CD4-positive, alpha-beta memory T cell (primary cell): ENCODE measurements around the gene RINT1. TPM values are rescaled to one million over a fixed set of nuclear protein-coding genes. Genes with fewer than 3 reads are reported as not detected.
A peak's percentile ranks its signal among the peaks of the same experiment; 100 is the strongest.
"Not testable (repeated sequence)": the region's sequence is repeated elsewhere in the genome, so short reads cannot be mapped to it uniquely, and the experiment has no call there.

Experiments used
- CTCF ChIA-PET: fragments of 350-600 bp; sonication (Branson Sonifier 250); formaldehyde crosslinking; loops from one replicate; lab custom pipeline; 2021; ENCODE audit warnings: inconsistent platforms; ENCODE audit not compliant: partially characterized antibody; lab: Charles Lee
- POLR2A ChIA-PET: fragments of 350-600 bp; sonication (Branson Sonifier 250); formaldehyde crosslinking; loops from one replicate; lab custom pipeline; 2021; ENCODE audit not compliant: partially characterized antibody; lab: Charles Lee
- DNase-seq, 5 donors: peaks; one replicate each; pipeline versions ENCODE4 v3.0.0 to v3.0.0-alpha.2; 2020 to 2022; ENCODE audit warnings: mixed read lengths in 1 of 5
- H3K27ac ChIP-seq: one replicate; pipeline ENCODE4 v1.7.0; 2013; ENCODE audit warnings: low read depth, low read length
- H3K27me3 ChIP-seq: 2 replicates; pipeline ENCODE4 v1.7.0; 2013; ENCODE audit warnings: mild to moderate bottlenecking, low read length, moderate library complexity; ENCODE audit not compliant: insufficient read depth
- H3K36me3 ChIP-seq: 2 replicates; pipeline ENCODE4 v1.7.0; 2013; ENCODE audit warnings: mild to moderate bottlenecking, low read length, moderate library complexity; ENCODE audit not compliant: insufficient read depth
- H3K4me1 ChIP-seq: 2 replicates; pipeline ENCODE4 v1.7.0; 2013; ENCODE audit warnings: mild to moderate bottlenecking, low read length, moderate library complexity; ENCODE audit not compliant: insufficient read depth
- H3K4me3 ChIP-seq, 2 donors: one replicate each; pipeline ENCODE4 v1.7.0; 2013; ENCODE audit warnings: low read length in 2 of 2, mild to moderate bottlenecking in 1 of 2
- H3K9me3 ChIP-seq, 2 donors: one replicate each; pipeline ENCODE4 v1.7.0; 2013; ENCODE audit warnings: low read length in 2 of 2, control low read depth in 1 of 2; ENCODE audit not compliant: control insufficient read depth in 1 of 2
- H3K27ac Mint-ChIP-seq, 7 donors: one replicate each; pipeline ENCODE4 v1.8.0; 2020 to 2021; ENCODE audit warnings: mixed read lengths in 7 of 7, mild to moderate bottlenecking in 6 of 7, inconsistent platforms in 3 of 7, moderate library complexity in 3 of 7
- H3K27me3 Mint-ChIP-seq, 2 donors: one replicate each; pipeline ENCODE4 v1.8.0; 2020 to 2021; ENCODE audit warnings: mixed read lengths in 2 of 2
- H3K36me3 Mint-ChIP-seq, 2 donors: one replicate each; pipeline ENCODE4 v1.8.0; 2020 to 2021; ENCODE audit warnings: mixed read lengths in 2 of 2, inconsistent platforms in 1 of 2, mild to moderate bottlenecking in 1 of 2
- H3K4me1 Mint-ChIP-seq, 4 donors: one replicate each; pipeline ENCODE4 v1.8.0; 2020 to 2021; ENCODE audit warnings: mixed read lengths in 4 of 4, mild to moderate bottlenecking in 1 of 4
- H3K4me3 Mint-ChIP-seq, 8 donors: one replicate each; pipeline ENCODE4 v1.8.0; 2020 to 2021; ENCODE audit warnings: mixed read lengths in 8 of 8, mild to moderate bottlenecking in 7 of 8, moderate library complexity in 6 of 8, inconsistent platforms in 3 of 8
- H3K9me3 Mint-ChIP-seq, 8 donors: one replicate each; pipeline ENCODE4 v1.8.0; 2020 to 2021; ENCODE audit warnings: mixed read lengths in 8 of 8, mild to moderate bottlenecking in 5 of 8, inconsistent platforms in 3 of 8, moderate library complexity in 1 of 8
- intact Hi-C: fragments of 100-400 bp; cut with micrococcal nuclease; formaldehyde crosslinking; loops from one replicate; pipeline ENCODE4 v1.15.1; 2023
- polyA plus RNA-seq, 2 donors: library from polyadenylated mRNA; unstranded; fragments of 300-500 nt; fragmentation: Illumina TruSeq; gene quantifications; one replicate each; pipeline ENCODE4 v1.2.3, GENCODE V29; 2021
- total RNA-seq, 2 experiments: library from RNA; stranded (reverse); gene quantifications; one replicate each; pipeline ENCODE4 v1.2.3, GENCODE V29; 2021

Gene RINT1
- total and polyA plus RNA-seq, 4 experiments from 2014 or later, result 16.0 to 26.5 (median 20.9) TPM

GRCh38 chr7:105596866-105597265 is 64.9 kb downstream of the RINT1 start:
- ChIA-PET CTCF (no interaction called here), POLR2A (no interaction called here)
- H3K27ac Mint-ChIP-seq, result no peak overlapping the region

GRCh38 chr7:105599080-105599479 is 67.1 kb downstream of the RINT1 start:
- H3K36me3 ChIP-seq, H3K27ac ChIP-seq, H3K9me3 Mint-ChIP-seq, DNase-seq, H3K27me3 Mint-ChIP-seq, H3K4me1 ChIP-seq, H3K4me3 ChIP-seq, intact Hi-C loops, H3K4me3 Mint-ChIP-seq, POLR2A ChIA-PET, H3K27me3 ChIP-seq, H3K9me3 ChIP-seq, H3K27ac Mint-ChIP-seq, H3K4me1 Mint-ChIP-seq, H3K36me3 Mint-ChIP-seq: not testable (repeated sequence)
- CTCF ChIA-PET, result interaction anchor here (1.4 kb wide), 1 partner anchor 68 kb away, joined by 3 read pairs; the partner anchor contains the start of gene RINT1

More at GRCh38 chr7:105596866-105597265, 64.9 kb downstream of the RINT1 start:
- Mint-ChIP-seq H3K4me3 (no peak overlapping the region), H3K4me1 (no peaks in the 10 kb centered on the region), H3K36me3 (no peaks in the 10 kb centered on the region), H3K9me3 (peaks cover 0 to 4% (median 0%) of the 10 kb centered on the region in 8 donors), H3K27me3 (no peaks in the 10 kb centered on the region)
- no peaks in the 10 kb centered on the region for H3K4me1 ChIP-seq
- DNase-seq, result no peak
- no peaks in the 10 kb centered on the region for H3K36me3 ChIP-seq
- no peaks in the 10 kb centered on the region for H3K27me3 ChIP-seq
- intact Hi-C loops, result no loop called here
- H3K9me3 ChIP-seq, result no peaks in the 10 kb centered on the region
- no peak overlapping the region for H3K4me3 ChIP-seq
- no peak overlapping the region for H3K27ac ChIP-seq

DNA sequence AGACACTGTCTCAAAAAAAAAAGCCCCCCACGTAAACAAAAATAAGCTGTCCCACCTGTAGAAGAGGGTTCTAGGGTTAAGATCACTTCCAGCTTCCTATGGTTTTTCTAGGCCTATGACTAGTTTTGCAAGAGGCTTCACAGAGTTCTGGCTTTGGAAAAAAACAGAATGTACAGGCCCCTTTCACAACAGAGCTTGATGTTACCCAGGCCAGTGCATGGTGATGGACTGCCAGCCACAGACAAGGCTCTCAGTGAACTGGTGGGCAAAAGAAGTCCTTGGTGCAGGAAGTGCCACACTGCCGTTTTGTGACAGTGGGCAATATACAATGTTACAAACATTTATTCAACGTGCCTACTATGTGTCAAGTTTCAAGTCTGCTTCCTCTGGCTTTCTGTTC is 67.5 kb downstream of the RINT1 start:
- no peak overlapping the region for H3K4me3 ChIP-seq
- no peaks in the 10 kb centered on the region for H3K9me3 ChIP-seq
- peaks cover 0 to 5% (median 0%) of the 10 kb centered on the region in 8 donors for H3K9me3 Mint-ChIP-seq
- H3K36me3 Mint-ChIP-seq, result peaks cover 0 to 7% of the 10 kb centered on the region in 2 donors
- no peak overlapping the region for H3K4me3 Mint-ChIP-seq
- CTCF ChIA-PET, result interaction anchor here (1.1 to 1.4 kb wide), 3 partner anchors 9 to 681 kb away, joined by 3 to 4 read pairs (median 3); partner anchors contain the start of gene RINT1
- H3K27ac Mint-ChIP-seq, result peak overlapping the region in 1 of 7 donors; percentile 12
- no peak overlapping the region for H3K27ac ChIP-seq
- peaks cover 0 to 2% (median 0%) of the 10 kb centered on the region in 4 donors for H3K4me1 Mint-ChIP-seq
- POLR2A ChIA-PET, result interaction anchor here (0.9 kb wide), 1 partner anchor 11 kb away, joined by 3 read pairs; no protein-coding TSS in a partner anchor
- no peaks in the 10 kb centered on the region for H3K27me3 Mint-ChIP-seq
- no peaks in the 10 kb centered on the region for H3K36me3 ChIP-seq
- no peaks in the 10 kb centered on the region for H3K27me3 ChIP-seq
- H3K4me1 ChIP-seq, result no peaks in the 10 kb centered on the region
- intact Hi-C loops, result no loop called here
- DNase-seq, result no peak

- no peaks in the 10 kb centered on the region for H3K4me1 ChIP-seq
- H3K36me3 ChIP-seq, result no peaks in the 10 kb centered on the region
- H3K27me3 ChIP-seq, result no peaks in the 10 kb centered on the region
- no peaks in the 10 kb centered on the region for H3K27me3 Mint-ChIP-seq
- ChIA-PET CTCF (interaction anchor here (1.4 to 1.5 kb wide), 2 partner anchors 11 to 12 kb away, joined by 4 to 5 read pairs; no protein-coding TSS in a partner anchor), POLR2A (no interaction called here)
- H3K4me3 Mint-ChIP-seq, result no peak overlapping the region
- intact Hi-C loops, result no loop called here
- H3K9me3 Mint-ChIP-seq, result peaks cover 0 to 5% (median 0%) of the 10 kb centered on the region in 8 donors
- no peak for DNase-seq
- H3K4me1 Mint-ChIP-seq, result peaks cover 0 to 2% (median under 1%) of the 10 kb centered on the region in 4 donors
- no peak overlapping the region for H3K27ac ChIP-seq
- peaks cover 1 to 8% of the 10 kb centered on the region in 2 donors for H3K36me3 Mint-ChIP-seq
- peak overlapping the region in 2 of 7 donors; percentile 20 to 49 for H3K27ac Mint-ChIP-seq
- no peaks in the 10 kb centered on the region for H3K9me3 ChIP-seq
- no peak overlapping the region for H3K4me3 ChIP-seq
These were observed 68.9 kb downstream of the RINT1 start for GRCh38 chr7:105600720-105601550.

GRCh38 chr7:105602325-105603305 is 70.6 kb downstream of the RINT1 start:
- Histone ChIP-seq H3K4me3 (no peak overlapping the region), H3K4me1 (no peaks in the 10 kb centered on the region), H3K27me3 (no peaks in the 10 kb centered on the region), H3K36me3 (no peaks in the 10 kb centered on the region), H3K9me3 (no peaks in the 10 kb centered on the region), H3K27ac (no peak overlapping the region)
- no peak for DNase-seq
- Mint-ChIP-seq H3K9me3 (peaks cover 0 to 5% (median 0%) of the 10 kb centered on the region in 8 donors), H3K36me3 (peaks cover 5 to 15% of the 10 kb centered on the region in 2 donors), H3K27ac (no peak overlapping the region), H3K4me1 (peaks cover 0 to 2% (median under 1%) of the 10 kb centered on the region in 4 donors), H3K27me3 (no peaks in the 10 kb centered on the region), H3K4me3 (no peak overlapping the region)
- ChIA-PET POLR2A (no interaction called here), CTCF (interaction anchor here (0.8 to 1.0 kb wide), 3 partner anchors 12 to 18 kb away, joined by 3 to 4 read pairs (median 3); no protein-coding TSS in a partner anchor)
- intact Hi-C loops, result no loop called here

DNA sequence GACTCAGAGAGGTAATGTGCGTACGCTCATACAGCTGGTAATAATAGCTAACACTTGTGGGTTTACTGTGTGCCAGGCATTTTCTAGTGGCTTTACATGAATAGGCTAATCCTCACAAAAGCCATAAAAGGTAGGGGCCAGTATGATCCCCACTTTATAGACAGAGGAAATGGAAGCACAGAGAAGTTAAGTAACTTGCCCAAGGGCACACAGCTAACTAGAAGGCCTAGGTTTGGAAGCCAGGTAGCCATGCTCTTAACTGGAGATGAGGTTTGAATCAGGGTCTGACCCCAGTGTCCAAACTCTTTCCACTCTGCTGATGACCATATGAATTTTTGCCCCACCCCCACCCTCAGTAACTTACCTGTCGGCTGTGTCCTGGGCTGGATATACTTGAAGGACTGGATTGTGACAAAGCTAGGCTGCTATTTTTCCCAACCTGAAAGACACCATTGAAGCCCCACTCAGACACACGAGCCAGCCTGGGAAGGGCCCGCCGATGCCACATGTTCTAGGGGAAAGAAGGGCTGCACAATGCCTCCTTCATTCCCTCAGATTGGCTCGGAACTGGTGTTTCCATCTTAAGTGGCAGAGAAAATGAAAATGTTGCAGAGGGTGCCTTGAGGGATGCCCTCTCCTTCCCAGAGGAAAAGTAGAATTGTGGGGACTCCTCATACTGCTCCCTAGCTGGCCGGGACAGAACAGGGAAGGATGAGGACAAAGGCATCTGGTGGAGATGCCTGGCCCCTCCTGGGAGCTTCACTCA is 78.3 kb downstream of the RINT1 start:
- POLR2A ChIA-PET, result interaction anchor here (1.7 kb wide), 1 partner anchor 10 kb away, joined by 3 read pairs; no protein-coding TSS in a partner anchor
- Mint-ChIP-seq H3K27me3 (no peaks in the 10 kb centered on the region), H3K9me3 (peaks cover 0 to 3% (median 0%) of the 10 kb centered on the region in 8 donors), H3K4me3 (no peak overlapping the region), H3K27ac (peak overlapping the region in 2 of 7 donors; percentile 37 to 88), H3K4me1 (peaks cover 0 to 2% (median 0%) of the 10 kb centered on the region in 4 donors), H3K36me3 (peaks cover 35 to 46% of the 10 kb centered on the region in 2 donors)
- no peak overlapping the region for H3K27ac ChIP-seq
- CTCF ChIA-PET, result no interaction called here
- no peaks in the 10 kb centered on the region for H3K4me1 ChIP-seq
- H3K27me3 ChIP-seq, result no peaks in the 10 kb centered on the region
- DNase-seq, result no peak
- H3K36me3 ChIP-seq, result peaks cover 33% of the 10 kb centered on the region
- H3K4me3 ChIP-seq, result no peak overlapping the region
- intact Hi-C loops, result no loop called here
- H3K9me3 ChIP-seq, result no peaks in the 10 kb centered on the region
